ENCODE measurements around the gene LAMB1.

The LAMB1 gene

DNA sequence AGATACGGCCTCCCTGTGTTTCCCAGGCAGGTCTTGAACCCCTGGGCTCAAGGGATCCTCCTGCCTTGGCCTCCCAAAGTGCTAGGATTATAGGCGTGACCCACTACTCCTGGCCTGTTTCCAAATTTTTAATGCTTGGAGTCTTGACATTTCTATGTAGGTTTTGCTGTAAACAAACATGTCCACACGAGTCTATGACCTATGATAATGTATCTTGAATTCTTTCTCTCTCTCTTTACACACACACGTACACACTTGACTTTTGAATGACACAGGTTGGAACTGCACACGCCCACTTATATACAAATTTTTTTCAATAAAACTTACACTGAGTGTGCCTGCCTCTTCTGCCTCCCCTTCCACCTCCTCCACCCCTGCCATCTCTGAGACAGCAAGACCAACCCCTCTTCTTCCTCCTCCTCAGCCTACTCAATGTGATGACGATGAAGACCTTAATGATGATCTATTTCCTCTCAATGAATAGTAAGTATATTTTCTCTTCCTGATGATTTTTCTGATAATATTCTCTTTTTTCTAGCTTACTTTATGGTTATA is 44.1 kb upstream of the LAMB1 start:
- Histone ChIP-seq H3K9ac (ENCODE audit: low read length) (no peak overlapping the region), H3F3A (ENCODE audit: insufficient read depth) (no peaks in the 10 kb centered on the region), H3K9me2 (replicated peaks; ENCODE audit: insufficient read depth, low read length) (no peaks in the 10 kb centered on the region), H3K36me3 (ENCODE audit: low read length) (no peaks in the 10 kb centered on the region), H3K4me2 (ENCODE audit: low read depth, low read length, poor library complexity, severe bottlenecking) (no peak overlapping the region), H3K27ac (ENCODE audit: low read depth, low read length) (no peak overlapping the region), H3K4me3 (ENCODE audit: insufficient read depth, low read length, poor library complexity, severe bottlenecking) (no peak overlapping the region), H4K20me1 (ENCODE audit: low read depth, low read length) (no peaks in the 10 kb centered on the region), H3K79me2 (ENCODE audit: insufficient read depth, low read length) (no peaks in the 10 kb centered on the region), H2AFZ (ENCODE audit: low read depth, low read length, severe bottlenecking) (no peak overlapping the region), H3K9me3 (ENCODE audit: insufficient read depth, low read length) (no peaks in the 10 kb centered on the region), H3K27me3 (ENCODE audit: low read length) (no peaks in the 10 kb centered on the region)
- TF ChIP-seq, protein P1, sequence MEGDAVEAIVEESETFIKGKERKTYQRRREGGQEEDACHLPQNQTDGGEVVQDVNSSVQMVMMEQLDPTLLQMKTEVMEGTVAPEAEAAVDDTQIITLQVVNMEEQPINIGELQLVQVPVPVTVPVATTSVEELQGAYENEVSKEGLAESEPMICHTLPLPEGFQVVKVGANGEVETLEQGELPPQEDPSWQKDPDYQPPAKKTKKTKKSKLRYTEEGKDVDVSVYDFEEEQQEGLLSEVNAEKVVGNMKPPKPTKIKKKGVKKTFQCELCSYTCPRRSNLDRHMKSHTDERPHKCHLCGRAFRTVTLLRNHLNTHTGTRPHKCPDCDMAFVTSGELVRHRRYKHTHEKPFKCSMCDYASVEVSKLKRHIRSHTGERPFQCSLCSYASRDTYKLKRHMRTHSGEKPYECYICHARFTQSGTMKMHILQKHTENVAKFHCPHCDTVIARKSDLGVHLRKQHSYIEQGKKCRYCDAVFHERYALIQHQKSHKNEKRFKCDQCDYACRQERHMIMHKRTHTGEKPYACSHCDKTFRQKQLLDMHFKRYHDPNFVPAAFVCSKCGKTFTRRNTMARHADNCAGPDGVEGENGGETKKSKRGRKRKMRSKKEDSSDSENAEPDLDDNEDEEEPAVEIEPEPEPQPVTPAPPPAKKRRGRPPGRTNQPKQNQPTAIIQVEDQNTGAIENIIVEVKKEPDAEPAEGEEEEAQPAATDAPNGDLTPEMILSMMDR (IDR thresholded peaks at IDR 0.05; ENCODE audit: insufficient read depth, low read length, poor library complexity, severe bottlenecking), result no peak

DNA sequence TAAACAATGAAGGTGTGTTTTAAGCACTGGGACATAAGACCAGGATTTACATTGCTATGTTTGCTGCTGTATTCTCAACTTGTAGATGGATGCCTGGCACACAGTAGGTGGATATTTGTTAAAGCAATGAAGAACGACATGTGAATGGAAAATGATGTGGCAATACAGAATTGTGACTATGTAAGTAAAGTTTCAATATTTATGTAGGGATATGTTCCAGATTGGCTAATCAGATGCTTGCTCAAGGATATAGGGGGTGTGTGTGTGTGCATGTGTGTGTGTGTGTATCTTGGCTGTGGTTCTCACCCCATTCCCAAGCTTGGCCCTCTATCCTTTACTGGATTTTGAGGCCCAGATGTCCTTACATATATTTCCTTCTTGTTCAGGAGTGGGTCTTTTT is 42.7 kb upstream of the LAMB1 start:
- Histone ChIP-seq H3K27me3 (ENCODE audit: low read length) (no peaks in the 10 kb centered on the region), H4K20me1 (ENCODE audit: low read depth, low read length) (no peaks in the 10 kb centered on the region), H3K9me2 (replicated peaks; ENCODE audit: insufficient read depth, low read length) (no peaks in the 10 kb centered on the region), H2AFZ (ENCODE audit: low read depth, low read length, severe bottlenecking) (no peak overlapping the region), H3K27ac (ENCODE audit: low read depth, low read length) (no peak overlapping the region), H3K4me3 (ENCODE audit: insufficient read depth, low read length, poor library complexity, severe bottlenecking) (no peak overlapping the region), H3K9ac (ENCODE audit: low read length) (no peak overlapping the region), H3K36me3 (ENCODE audit: low read length) (no peaks in the 10 kb centered on the region), H3K79me2 (ENCODE audit: insufficient read depth, low read length) (no peaks in the 10 kb centered on the region), H3K4me2 (ENCODE audit: low read depth, low read length, poor library complexity, severe bottlenecking) (no peak overlapping the region), H3K9me3 (ENCODE audit: insufficient read depth, low read length) (no peaks in the 10 kb centered on the region), H3F3A (ENCODE audit: insufficient read depth) (no peaks in the 10 kb centered on the region)
- TF ChIP-seq EZH2phosphoT487 (conservative IDR thresholded peaks at IDR 0.05; ENCODE audit: low read length), result no peak
- TF ChIP-seq, protein P1 (IDR thresholded peaks at IDR 0.05; ENCODE audit: insufficient read depth, low read length, poor library complexity, severe bottlenecking), result no peak

DNA sequence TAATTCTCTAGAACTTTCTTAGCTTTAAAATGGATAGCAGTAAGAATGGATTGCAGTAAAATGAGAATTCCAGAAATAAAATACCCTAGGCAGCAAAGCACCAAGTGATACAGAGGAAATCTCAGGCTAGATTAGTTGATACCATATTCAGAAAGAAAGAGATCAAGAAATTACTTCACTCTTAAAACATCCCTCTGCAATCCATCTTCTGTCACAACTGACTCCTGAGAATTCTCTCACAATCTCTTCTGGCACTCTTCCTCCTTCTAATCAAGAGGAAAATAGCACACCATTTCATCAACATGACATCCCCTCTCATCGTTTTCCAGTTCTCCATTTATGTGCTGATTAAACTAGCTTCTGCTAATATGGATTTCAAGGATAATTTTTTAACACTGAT is 42.2 kb upstream of the LAMB1 start:
- no peaks in the 10 kb centered on the region for H3K9me2 ChIP-seq (replicated peaks; ENCODE audit: insufficient read depth, low read length)
- no peak overlapping the region for H3K9ac ChIP-seq (ENCODE audit: low read length)
- H4K20me1 ChIP-seq (ENCODE audit: low read depth, low read length), result no peaks in the 10 kb centered on the region
- H3K27ac ChIP-seq (ENCODE audit: low read depth, low read length), result no peak overlapping the region
- H3K36me3 ChIP-seq (ENCODE audit: low read length), result no peaks in the 10 kb centered on the region
- H3K4me3 ChIP-seq (ENCODE audit: insufficient read depth, low read length, poor library complexity, severe bottlenecking), result no peak overlapping the region
- H3K79me2 ChIP-seq (ENCODE audit: insufficient read depth, low read length), result no peaks in the 10 kb centered on the region
- no peak overlapping the region for H2AFZ ChIP-seq (ENCODE audit: low read depth, low read length, severe bottlenecking)
- TF ChIP-seq, protein P1 (IDR thresholded peaks at IDR 0.05; ENCODE audit: insufficient read depth, low read length, poor library complexity, severe bottlenecking), result no peak
- TF ChIP-seq EZH2phosphoT487 (conservative IDR thresholded peaks at IDR 0.05; ENCODE audit: low read length), result no peak
- H3K27me3 ChIP-seq (ENCODE audit: low read length), result no peaks in the 10 kb centered on the region
- no peaks in the 10 kb centered on the region for H3F3A ChIP-seq (ENCODE audit: insufficient read depth)
- no peak overlapping the region for H3K4me2 ChIP-seq (ENCODE audit: low read depth, low read length, poor library complexity, severe bottlenecking)
- H3K9me3 ChIP-seq (ENCODE audit: insufficient read depth, low read length), result no peaks in the 10 kb centered on the region
